NCI-H774 (cell line): ENCODE data around the gene ERLEC1.
"Not testable (repeated sequence)": the region's sequence is repeated elsewhere in the genome, so short reads cannot be mapped to it uniquely, and the experiment has no call there.

ENCODE experiments used
- DNase-seq: peaks from one replicate; lab custom pipeline; 2025; lab: John Stamatoyannopoulos, UW

ERLEC1 gene

DNA sequence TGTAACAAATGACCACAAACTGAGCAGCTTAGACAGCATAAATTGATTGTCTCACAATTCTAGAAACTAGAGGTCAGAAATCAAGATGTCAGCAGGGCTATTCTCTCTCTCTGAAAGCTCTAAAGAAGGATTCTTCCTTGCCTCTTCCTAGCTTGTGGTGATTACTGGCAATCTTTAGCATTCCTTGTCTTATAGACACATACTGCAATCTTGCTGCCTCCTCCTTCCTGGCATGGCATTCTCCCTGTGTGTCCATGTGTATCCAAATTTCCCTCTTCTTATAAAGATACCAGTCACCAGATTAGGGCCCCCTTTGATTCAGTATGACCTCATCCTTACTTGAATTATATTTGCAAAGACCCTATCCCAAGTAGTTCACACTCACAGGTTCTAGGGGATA is 2.4 kb upstream of the ERLEC1 start:
- no peak for DNase-seq

DNA sequence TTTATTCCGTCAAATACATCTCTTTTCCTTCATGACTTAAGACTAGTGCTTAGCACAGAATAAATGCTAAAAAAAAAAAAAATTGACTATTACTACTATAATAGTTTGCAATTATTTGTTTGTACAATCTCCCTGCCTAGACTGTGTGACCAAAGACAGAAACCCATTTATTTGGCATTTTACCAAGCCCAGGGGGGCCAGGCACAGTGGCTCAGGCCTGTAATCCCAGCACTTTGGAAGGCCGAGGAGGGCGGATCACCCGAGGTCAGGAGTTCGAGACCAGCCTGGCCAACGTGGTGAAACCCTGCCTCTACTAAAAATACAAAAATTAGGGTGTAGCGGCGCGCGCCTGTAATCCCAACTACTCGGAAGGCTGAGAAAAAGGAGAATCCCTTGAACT is 1.5 kb upstream of the ERLEC1 start:
- DNase-seq, result no peak

DNA sequence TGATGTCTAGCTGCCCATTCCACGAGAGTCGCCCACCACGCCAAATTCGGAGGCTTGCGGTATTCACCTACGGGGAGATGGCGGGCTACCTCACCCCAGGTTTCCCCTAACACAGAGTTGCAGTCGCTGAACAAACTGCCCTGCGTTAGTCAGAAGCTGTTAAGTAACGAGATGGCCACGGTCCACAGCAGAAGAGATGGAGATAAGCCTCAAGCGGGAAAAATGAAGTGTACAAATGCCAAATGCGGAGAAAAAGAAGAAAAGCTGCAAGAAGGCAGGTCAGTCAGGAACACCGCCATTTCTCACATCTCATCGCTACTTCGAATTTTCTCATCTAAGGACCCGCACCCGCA is 516 bp upstream of the ERLEC1 start:
- DNase-seq, result no peak

GRCh38 chr2:53787614-53788289 is 908 bp downstream of the ERLEC1 start:
- peak; percentile 2 for DNase-seq

DNA sequence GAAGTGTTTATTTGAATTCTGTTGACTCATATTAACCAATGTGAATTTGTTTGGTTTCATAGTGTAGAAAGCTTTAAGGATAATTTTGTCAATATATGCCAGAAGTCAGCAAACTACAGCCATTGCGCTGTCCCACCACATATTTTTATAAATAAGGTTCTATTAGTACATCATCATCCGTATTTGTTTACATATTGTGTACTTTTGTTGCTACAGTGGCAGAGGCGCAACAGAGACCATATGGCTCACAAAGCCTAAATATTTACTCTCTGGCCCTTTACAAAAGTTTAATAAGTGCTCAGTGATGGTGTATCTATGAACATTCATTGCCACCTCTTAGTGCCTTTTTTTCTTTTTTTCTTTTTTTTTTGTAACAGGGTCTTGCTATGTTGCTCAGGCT is 6.4 kb downstream of the ERLEC1 start:
- no peak for DNase-seq

GRCh38 chr2:53793821-53794220 is 7.0 kb downstream of the ERLEC1 start:
- DNase-seq, result peak; percentile 1

- DNase-seq, result no peak
Measured at GRCh38 chr2:53801547-53801946, 14.7 kb downstream of the ERLEC1 start.

- DNase-seq, result no peak
Measured at GRCh38 chr2:53802617-53803151, 15.8 kb downstream of the ERLEC1 start.

DNA sequence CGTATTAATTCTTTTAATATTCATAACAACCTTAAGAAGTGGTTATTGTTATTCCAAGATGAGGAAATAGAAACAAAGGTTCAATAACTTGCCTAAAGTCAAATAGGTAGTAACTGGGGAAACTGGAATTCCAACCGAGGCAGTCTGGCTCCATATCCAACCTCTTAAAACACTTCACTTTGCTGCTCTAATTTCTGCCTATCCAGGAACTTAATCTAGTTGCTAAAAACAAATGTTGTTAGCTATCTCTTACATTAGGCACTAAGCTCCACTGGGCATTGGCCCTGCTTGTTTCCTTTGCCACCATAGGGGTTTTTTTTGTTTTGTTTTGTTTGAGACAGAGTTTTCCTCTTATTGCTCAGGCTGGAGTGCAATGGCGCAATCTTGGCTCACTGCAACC is 24.8 kb downstream of the ERLEC1 start:
- no peak for DNase-seq

DNA sequence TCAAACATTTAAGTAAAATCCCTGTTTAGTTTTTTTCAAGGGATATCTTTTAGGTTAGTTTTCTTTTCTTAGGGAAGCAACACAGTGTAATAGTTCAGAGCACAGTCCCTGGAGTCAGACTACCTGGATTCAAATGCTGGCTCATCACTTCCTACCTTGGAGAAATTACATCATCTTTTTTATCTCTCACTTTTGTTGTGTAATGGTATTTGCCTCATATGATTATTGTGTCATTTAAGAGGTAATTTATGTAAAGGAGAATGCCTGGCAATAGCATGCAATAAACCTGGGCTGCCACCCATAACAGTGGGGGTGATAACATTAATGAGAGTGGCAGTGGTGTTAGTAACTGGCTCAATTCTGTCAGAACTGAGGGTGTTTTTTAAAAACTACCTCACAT is 26.3 kb downstream of the ERLEC1 start:
- DNase-seq, result no peak

DNA sequence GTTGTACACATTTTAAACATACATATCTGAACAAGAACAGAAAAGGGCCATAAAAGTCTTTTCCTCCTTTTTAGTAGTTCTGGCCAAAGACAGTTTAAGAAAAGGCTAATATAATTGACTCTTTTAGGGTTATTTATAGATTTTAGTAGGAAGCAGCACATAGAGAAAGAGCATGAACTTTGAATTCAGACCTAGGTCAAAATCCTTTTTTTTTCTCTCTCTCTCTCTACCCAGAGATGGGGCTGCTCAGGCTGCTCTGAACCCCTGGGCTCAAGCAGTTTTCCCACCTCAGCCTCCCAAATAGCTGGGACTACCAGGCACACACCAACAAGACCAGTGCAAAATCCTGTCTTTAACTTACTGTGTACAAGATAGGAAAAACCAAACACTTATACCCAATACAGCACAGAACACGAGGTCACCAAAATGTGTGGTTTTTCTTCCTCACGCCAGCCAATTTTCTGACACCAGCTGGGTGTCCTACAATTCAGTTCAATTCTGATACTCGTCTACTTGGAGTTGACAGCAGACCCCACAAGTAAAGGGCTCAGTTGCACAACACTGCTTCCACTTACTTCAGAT is 32.1 kb downstream of the ERLEC1 start:
- DNase-seq, result no peak

DNA sequence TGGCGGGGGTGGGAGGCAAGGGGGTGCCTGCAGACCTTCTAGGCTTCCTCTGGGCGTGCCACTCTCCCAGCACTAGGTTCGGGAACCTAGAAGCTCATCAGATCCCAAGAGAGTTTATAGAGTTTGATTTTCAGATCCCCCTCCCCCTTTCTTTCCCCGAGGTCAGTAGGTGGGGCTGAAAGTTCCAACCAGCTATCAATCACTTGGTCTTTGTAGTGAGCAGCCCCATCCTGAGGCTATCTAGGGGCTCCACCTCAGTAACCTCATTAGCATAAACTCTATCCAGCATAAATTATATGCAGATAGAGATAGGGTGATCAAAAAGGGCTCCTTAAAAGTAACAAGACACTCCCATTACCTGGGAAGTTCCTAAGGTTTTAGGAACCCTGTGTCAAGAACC is 32.8 kb downstream of the ERLEC1 start:
- no peak for DNase-seq

- no peak for DNase-seq
Measured at GRCh38 chr2:53820048-53820447, 33.2 kb downstream of the ERLEC1 start.

DNA sequence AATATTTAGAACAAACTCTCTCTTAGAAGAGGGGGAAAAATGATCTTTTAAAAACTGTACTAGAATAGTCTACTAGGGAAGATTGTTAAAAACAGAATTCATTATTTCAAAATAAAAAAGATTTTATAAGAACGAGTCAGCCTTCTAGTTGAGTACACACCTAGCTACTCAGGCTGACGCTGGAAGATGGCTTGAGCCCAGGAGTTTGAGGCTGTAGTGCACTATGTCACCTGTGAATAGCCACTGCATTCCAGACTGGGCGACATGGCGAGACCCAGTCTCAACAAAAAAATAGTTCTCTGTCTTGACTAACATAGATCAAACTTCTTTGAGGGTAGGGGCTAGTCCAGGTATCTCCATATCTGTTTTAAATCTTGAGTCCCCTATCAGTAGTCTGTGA is 33.9 kb downstream of the ERLEC1 start:
- no peak for DNase-seq

GRCh38 chr2:53821810-53822209 is 35.0 kb downstream of the ERLEC1 start:
- no peak for DNase-seq

DNA sequence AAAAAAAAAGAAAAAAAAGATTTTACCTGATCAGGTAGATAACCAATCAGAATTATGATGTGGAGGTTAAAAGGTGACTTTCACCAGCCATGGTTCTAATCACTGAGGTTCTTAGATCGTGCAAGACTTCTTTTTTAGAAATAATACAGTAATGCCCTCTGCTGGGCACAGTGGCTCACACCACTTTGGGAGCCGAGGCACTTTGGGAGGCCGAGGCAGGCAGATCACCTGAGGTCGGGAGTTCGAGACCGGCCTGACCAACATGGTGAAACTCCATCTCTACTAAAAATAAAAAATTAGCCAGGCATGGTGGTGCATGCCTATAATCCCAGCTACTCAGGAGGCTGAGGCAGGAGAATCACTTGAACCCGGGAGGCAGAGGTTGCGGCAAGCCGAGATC is 36.8 kb downstream of the ERLEC1 start:
- not testable (repeated sequence) for DNase-seq

DNA sequence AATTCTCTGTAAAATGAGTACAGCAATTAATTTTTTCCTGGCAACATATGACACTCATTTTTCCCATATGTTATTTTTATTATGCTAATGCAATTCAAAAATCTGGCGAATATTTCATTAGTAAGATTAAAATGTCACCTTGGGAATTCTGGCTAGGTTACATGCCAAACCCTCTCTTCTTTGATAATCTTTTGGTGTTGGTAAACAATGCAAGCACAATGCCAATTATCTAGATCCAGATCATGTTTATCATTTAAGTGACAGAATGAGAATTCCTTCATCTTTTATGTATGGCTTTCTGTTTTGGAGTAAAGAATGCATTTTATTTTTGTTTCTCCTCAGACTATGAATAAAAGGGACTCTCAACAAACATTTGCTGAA is 39.2 kb downstream of the ERLEC1 start:
- DNase-seq, result no peak

- DNase-seq, result no peak
Measured at GRCh38 chr2:53826587-53827397, 39.9 kb downstream of the ERLEC1 start.

- DNase-seq, result no peak
Measured at GRCh38 chr2:53827398-53828175, 40.7 kb downstream of the ERLEC1 start.

GRCh38 chr2:53828331-53828730 is 41.5 kb downstream of the ERLEC1 start:
- DNase-seq, result no peak

- DNase-seq, result no peak
Measured at GRCh38 chr2:53829273-53829979, 42.6 kb downstream of the ERLEC1 start.

DNA sequence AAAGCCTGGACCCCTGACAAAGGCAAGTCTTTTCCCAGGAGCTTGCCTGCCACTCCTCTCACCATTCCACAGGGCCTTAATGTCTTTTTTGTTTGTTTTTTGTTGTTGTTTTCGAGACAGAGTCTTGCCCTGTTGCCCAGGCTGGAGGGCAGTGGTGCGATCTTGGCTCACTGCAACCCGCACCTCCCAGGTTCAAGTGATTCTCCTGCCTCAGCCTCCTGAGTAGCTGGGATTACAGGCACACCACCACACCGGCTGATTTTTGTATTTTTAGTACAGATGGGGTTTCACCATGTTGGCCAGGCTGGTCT is 43.1 kb downstream of the ERLEC1 start:
- DNase-seq, result not testable (repeated sequence)
